ENCODE data around the gene RNLS. TPM values are rescaled to one million over a fixed set of nuclear protein-coding genes. Genes with fewer than 3 reads are reported as not detected.
A peak's percentile ranks its signal among the peaks of the same experiment; 100 is the strongest.

The RNLS gene
- total and polyA plus RNA-seq, 3 donors from 2014 or later = 13.0 to 27.4 (median 27.1) TPM

DNA sequence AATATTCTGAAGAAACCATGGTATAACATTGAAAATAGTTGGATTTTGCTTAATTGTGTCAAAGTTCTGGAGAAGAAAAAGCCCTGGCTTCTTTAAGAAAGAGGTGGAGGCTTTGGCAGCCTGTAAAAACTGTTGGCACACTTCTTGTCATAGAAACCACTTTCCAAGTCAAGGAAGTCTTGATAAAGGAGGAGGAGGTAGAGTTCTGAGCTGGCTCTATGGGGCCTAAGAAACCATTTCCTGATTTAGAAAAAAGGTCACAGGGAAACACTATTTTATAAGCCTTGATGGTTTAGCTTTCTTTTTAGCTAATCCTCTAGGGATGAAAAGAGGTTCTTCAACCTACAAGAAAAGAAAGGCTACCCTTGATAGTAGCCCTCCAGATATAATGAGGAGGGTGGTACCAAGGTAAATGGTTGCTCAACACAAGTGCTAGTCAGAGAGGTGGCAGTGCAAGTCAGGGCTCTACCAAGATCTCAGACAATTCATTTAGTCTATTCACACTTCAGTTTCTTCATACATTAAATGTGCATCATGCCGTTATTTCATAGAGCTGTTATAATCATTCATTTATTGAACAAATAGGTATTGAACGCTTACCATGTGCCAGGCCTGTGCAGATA lies 346.9 kb downstream of the RNLS start:
- H3K36me3 ChIP-seq (ENCODE audit: low read depth, missing control alignments) = no peaks in the 10 kb centered on the region
- TF ChIP-seq, protein P1, sequence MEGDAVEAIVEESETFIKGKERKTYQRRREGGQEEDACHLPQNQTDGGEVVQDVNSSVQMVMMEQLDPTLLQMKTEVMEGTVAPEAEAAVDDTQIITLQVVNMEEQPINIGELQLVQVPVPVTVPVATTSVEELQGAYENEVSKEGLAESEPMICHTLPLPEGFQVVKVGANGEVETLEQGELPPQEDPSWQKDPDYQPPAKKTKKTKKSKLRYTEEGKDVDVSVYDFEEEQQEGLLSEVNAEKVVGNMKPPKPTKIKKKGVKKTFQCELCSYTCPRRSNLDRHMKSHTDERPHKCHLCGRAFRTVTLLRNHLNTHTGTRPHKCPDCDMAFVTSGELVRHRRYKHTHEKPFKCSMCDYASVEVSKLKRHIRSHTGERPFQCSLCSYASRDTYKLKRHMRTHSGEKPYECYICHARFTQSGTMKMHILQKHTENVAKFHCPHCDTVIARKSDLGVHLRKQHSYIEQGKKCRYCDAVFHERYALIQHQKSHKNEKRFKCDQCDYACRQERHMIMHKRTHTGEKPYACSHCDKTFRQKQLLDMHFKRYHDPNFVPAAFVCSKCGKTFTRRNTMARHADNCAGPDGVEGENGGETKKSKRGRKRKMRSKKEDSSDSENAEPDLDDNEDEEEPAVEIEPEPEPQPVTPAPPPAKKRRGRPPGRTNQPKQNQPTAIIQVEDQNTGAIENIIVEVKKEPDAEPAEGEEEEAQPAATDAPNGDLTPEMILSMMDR (IDR thresholded peaks at IDR 0.05) = no peak
- TF ChIP-seq POLR2A (IDR thresholded peaks at IDR 0.05) = no peak
- no peaks in the 10 kb centered on the region for H3K27me3 ChIP-seq
- no peaks in the 10 kb centered on the region for H3K9me3 ChIP-seq
- H3K4me3 ChIP-seq = no peak overlapping the region
- peaks cover 49% of the 10 kb centered on the region for H3K4me1 ChIP-seq
- intact Hi-C loops (cut with DNase I; ENCODE audit: low total_unique reads) = no loop called here
- no peak for DNase-seq
- peak overlapping the region in 1 of 2 donors; percentile 23 for H3K27ac ChIP-seq
- WGBS, 2 donors = 94% methylated on average over 2 of the region's 2 CpGs

DNA sequence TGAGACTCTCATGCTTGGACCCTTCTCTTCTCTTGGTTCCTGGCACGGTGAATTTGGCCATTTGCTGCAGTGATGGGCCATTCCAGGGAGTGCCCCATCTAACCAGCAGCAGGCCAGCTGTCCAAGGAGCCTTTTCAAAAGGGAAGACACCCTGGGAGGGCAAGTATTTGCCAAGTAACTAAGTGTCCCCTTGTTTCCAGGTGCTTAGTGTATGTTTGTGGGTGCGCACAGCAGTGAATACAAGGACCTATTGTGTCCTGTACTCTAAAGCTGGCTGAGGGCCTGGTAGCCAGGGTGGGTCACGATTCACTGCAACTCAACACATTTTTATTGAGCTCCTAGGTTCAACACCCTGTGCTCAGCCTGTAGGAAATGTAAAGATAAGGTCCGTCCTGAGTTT lies 348.8 kb downstream of the RNLS start:
- Histone ChIP-seq H3K4me1 (peaks cover 45% of the 10 kb centered on the region), H3K9me3 (no peaks in the 10 kb centered on the region), H3K27ac (peak overlapping the region in 1 of 2 donors; percentile 12), H3K36me3 (ENCODE audit: low read depth, missing control alignments) (no peaks in the 10 kb centered on the region), H3K27me3 (no peaks in the 10 kb centered on the region), H3K4me3 (no peak overlapping the region)
- TF ChIP-seq, protein P1 (IDR thresholded peaks at IDR 0.05) = no peak
- TF ChIP-seq POLR2A (IDR thresholded peaks at IDR 0.05) = no peak
- DNase-seq = peak; percentile 65
- intact Hi-C loops (cut with DNase I; ENCODE audit: low total_unique reads) = no loop called here
- WGBS, 2 donors = 30 to 45% methylated on average over 3 to 4 of the region's 4 CpGs

DNA sequence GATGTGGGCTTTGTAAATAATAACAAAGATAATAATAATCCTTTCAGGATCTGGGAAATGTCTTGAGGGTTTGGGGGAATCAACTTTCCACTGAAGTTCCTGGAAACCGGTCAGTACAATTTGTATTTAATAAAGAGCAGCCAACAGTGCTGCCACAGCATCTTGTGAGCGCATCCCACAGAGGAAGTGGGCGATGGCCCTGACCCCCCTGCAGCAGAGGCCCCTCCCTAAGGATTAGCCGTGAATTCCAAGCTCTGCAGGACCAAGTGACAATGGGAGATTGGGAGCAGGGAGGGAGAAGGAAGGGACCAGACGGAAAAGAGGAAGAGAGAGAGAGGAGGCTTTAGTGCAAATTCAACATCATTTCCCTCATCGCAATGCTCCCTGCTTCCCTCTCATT lies 349.2 kb downstream of the RNLS start:
- TF ChIP-seq POLR2A (IDR thresholded peaks at IDR 0.05) = no peak
- TF ChIP-seq, protein P1 (IDR thresholded peaks at IDR 0.05) = no peak
- intact Hi-C loops (cut with DNase I; ENCODE audit: low total_unique reads) = no loop called here
- 30 to 50% methylated on average over 6 of the region's 6 CpGs for WGBS, 2 donors
- H3K4me1 ChIP-seq = peaks cover 41% of the 10 kb centered on the region
- H3K4me3 ChIP-seq = no peak overlapping the region
- DNase-seq = no peak
- no peaks in the 10 kb centered on the region for H3K9me3 ChIP-seq
- H3K27ac ChIP-seq = peak overlapping the region in 1 of 2 donors; percentile 12
- H3K36me3 ChIP-seq (ENCODE audit: low read depth, missing control alignments) = no peaks in the 10 kb centered on the region
- H3K27me3 ChIP-seq = no peaks in the 10 kb centered on the region

DNA sequence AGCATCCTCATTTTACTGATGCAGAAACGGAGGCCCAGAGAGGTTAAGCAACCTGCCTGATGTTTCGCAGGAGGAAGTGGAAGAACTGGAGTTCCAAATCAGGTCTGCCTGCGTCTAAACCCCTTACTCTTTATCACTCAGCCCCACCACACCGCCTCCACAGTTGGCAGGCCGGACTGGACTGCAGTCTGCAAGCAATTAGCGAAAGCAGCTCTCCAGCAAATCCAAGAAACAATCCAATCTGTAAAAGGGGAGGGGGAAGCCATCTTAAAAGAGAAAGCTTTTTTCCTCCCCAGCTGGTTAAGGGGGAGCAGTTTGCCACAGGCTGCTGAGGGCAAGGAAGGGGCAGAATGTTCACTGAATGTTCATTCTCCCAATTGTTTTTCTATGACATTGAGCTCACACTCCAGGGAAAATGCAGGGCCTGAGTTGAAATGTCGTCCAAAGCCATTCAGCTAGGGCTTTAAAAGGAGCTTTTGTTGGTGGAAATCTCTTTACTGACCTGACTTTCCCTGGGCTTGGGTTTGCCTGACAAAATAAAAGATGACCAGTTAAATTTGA lies 350.1 kb downstream of the RNLS start:
- H3K27me3 ChIP-seq = no peaks in the 10 kb centered on the region
- no peak overlapping the region for H3K4me3 ChIP-seq
- peaks cover 34% of the 10 kb centered on the region for H3K4me1 ChIP-seq
- H3K36me3 ChIP-seq (ENCODE audit: low read depth, missing control alignments) = no peaks in the 10 kb centered on the region
- intact Hi-C loops (cut with DNase I; ENCODE audit: low total_unique reads) = no loop called here
- TF ChIP-seq POLR2A (IDR thresholded peaks at IDR 0.05) = no peak
- TF ChIP-seq, protein P1 (IDR thresholded peaks at IDR 0.05) = no peak
- peak overlapping the region; percentile 81 for H3K27ac ChIP-seq
- 69 to 79% methylated on average over 7 of the region's 7 CpGs for WGBS, 2 donors
- DNase-seq = no peak
- no peaks in the 10 kb centered on the region for H3K9me3 ChIP-seq

All from testis (tissue), 3 donors.